ENCODE data around the gene DHRSX.
"Not testable (repeated sequence)": the region's sequence is repeated elsewhere in the genome, so short reads cannot be mapped to it uniquely, and the experiment has no call there.

DHRSX gene

GRCh38 chrX:2471641-2472040 is 29.1 kb downstream of the DHRSX start:
- no peak for DNase-seq

- DNase-seq = not testable (repeated sequence)
Measured at GRCh38 chrX:2471126-2471525, 29.6 kb downstream of the DHRSX start.

- DNase-seq = not testable (repeated sequence)
Measured at GRCh38 chrX:2469852-2470251, 30.9 kb downstream of the DHRSX start.

- DNase-seq = no peak
Measured at GRCh38 chrX:2469196-2469685, 31.5 kb downstream of the DHRSX start.

GRCh38 chrX:2468261-2469195 is 32.2 kb downstream of the DHRSX start:
- no peak for DNase-seq

GRCh38 chrX:2466876-2467656 is 33.7 kb downstream of the DHRSX start:
- DNase-seq = no peak

GRCh38 chrX:2464677-2465166 is 36.1 kb downstream of the DHRSX start:
- DNase-seq = no peak

- DNase-seq = no peak
Measured at GRCh38 chrX:2463973-2464676, 36.7 kb downstream of the DHRSX start.

- not testable (repeated sequence) for DNase-seq
Measured at GRCh38 chrX:2463481-2463880, 37.3 kb downstream of the DHRSX start.

GRCh38 chrX:2462780-2463179 is 38.0 kb downstream of the DHRSX start:
- DNase-seq = no peak

- DNase-seq = no peak
Measured at GRCh38 chrX:2462074-2462473, 38.7 kb downstream of the DHRSX start.

- no peak for DNase-seq
Measured at GRCh38 chrX:2461711-2462016, 39.1 kb downstream of the DHRSX start.

GRCh38 chrX:2460821-2461710 is 39.7 kb downstream of the DHRSX start:
- DNase-seq = not testable (repeated sequence)

GRCh38 chrX:2460048-2460447 is 40.7 kb downstream of the DHRSX start:
- not testable (repeated sequence) for DNase-seq

- DNase-seq = no peak
Measured at GRCh38 chrX:2458309-2458708, 42.5 kb downstream of the DHRSX start.

- no peak for DNase-seq
Measured at GRCh38 chrX:2457289-2458133, 43.3 kb downstream of the DHRSX start.

GRCh38 chrX:2456091-2456490 is 44.7 kb downstream of the DHRSX start:
- DNase-seq = not testable (repeated sequence)

- DNase-seq = not testable (repeated sequence)
Measured at GRCh38 chrX:2454620-2455019, 46.2 kb downstream of the DHRSX start.

GRCh38 chrX:2452799-2453198 is 48.0 kb downstream of the DHRSX start:
- no peak for DNase-seq

GRCh38 chrX:2452317-2452784 is 48.4 kb downstream of the DHRSX start:
- DNase-seq = no peak
